Activated T-cell treated with anti-CD3 and anti-CD28 coated beads, Interleukin-2, amount 50 U/mL, for 4 hours (primary cell): ENCODE results near the gene EFCC1. TPM values are rescaled to one million over a fixed set of nuclear protein-coding genes. Genes with fewer than 3 reads are reported as not detected.

Experiments
- ATAC-seq, 2 donors: fragments of 200-7000 bp; cut with Tn5 transposase; one replicate each; pipeline ENCODE4 v1.10.0; 2021
- DNase-seq: peaks from one replicate; pipeline ENCODE4 v3.0.0-alpha.2; 2020
- H3K27me3 Mint-ChIP-seq: one replicate; pipeline ENCODE4 v1.8.0; 2021; ENCODE audit warnings: low read depth, mixed read lengths
- H3K36me3 Mint-ChIP-seq: one replicate; pipeline ENCODE4 v1.8.0; 2022; ENCODE audit warnings: mixed read lengths; ENCODE audit not compliant: insufficient read depth
- H3K4me1 Mint-ChIP-seq: one replicate; pipeline ENCODE4 v1.8.0; 2021; ENCODE audit warnings: low read depth, mixed read lengths
- H3K4me3 Mint-ChIP-seq: one replicate; pipeline ENCODE4 v1.8.0; 2021; ENCODE audit warnings: mild to moderate bottlenecking, moderate library complexity, mixed read lengths
- H3K9me3 Mint-ChIP-seq: one replicate; pipeline ENCODE4 v1.8.0; 2021; ENCODE audit warnings: mixed read lengths
- total RNA-seq, 3 donors: library from RNA; stranded (reverse); gene quantifications; one replicate each; pipeline ENCODE4 v1.2.1, GENCODE V29; 2021

The EFCC1 gene
- under 1 TPM in 2 of 3 donors, not detected in 1; 0.26 to 0.35 TPM for total RNA-seq

GRCh38 chr3:129001101-129001805 is at the start of gene EFCC1:
Gene EFCC1 (plus strand): TSS chr3:129001304. CDS start chr3:129001629, 325 bp downstream.
- peak; percentile 42 to 46 for ATAC-seq
- peak within 1 kb of the TSS; percentile 50 for H3K4me3 Mint-ChIP-seq
- H3K27me3 Mint-ChIP-seq = peaks cover 37% of the 10 kb centered on the region
- no peaks in the 10 kb centered on the region for H3K9me3 Mint-ChIP-seq
- H3K4me1 Mint-ChIP-seq = peaks cover 28% of the 10 kb centered on the region
- no peak for DNase-seq
- H3K36me3 Mint-ChIP-seq = no peaks in the 10 kb centered on the region

- peaks cover 3% of the 10 kb centered on the region for H3K9me3 Mint-ChIP-seq
- no peak for ATAC-seq
Measured at GRCh38 chr3:128956440-128956839, 44.7 kb upstream of the EFCC1 start.

GRCh38 chr3:128965280-128965679 is 35.8 kb upstream of the EFCC1 start:
- no peak for ATAC-seq
- no peaks in the 10 kb centered on the region for H3K4me1 Mint-ChIP-seq
- peaks cover 5% of the 10 kb centered on the region for H3K27me3 Mint-ChIP-seq
- no peaks in the 10 kb centered on the region for H3K9me3 Mint-ChIP-seq
- no peak overlapping the region for H3K4me3 Mint-ChIP-seq
- no peak for DNase-seq
- H3K36me3 Mint-ChIP-seq = no peaks in the 10 kb centered on the region

More at GRCh38 chr3:128956440-128956839, 44.7 kb upstream of the EFCC1 start:
- no peak for DNase-seq
- Mint-ChIP-seq H3K4me3 (no peak overlapping the region), H3K36me3 (no peaks in the 10 kb centered on the region), H3K27me3 (peaks cover 4% of the 10 kb centered on the region), H3K4me1 (no peaks in the 10 kb centered on the region)

- DNase-seq (no peak), ATAC-seq (no peak)
- peaks cover 3% of the 10 kb centered on the region for H3K27me3 Mint-ChIP-seq
- no peaks in the 10 kb centered on the region for H3K36me3 Mint-ChIP-seq
- H3K4me3 Mint-ChIP-seq = no peak overlapping the region
- no peaks in the 10 kb centered on the region for H3K9me3 Mint-ChIP-seq
- H3K4me1 Mint-ChIP-seq = no peaks in the 10 kb centered on the region
Measured at GRCh38 chr3:128965818-128966217, 35.3 kb upstream of the EFCC1 start.

- Mint-ChIP-seq H3K4me1 (no peaks in the 10 kb centered on the region), H3K9me3 (no peaks in the 10 kb centered on the region), H3K36me3 (no peaks in the 10 kb centered on the region), H3K4me3 (no peak overlapping the region), H3K27me3 (peaks cover 3% of the 10 kb centered on the region)
- ATAC-seq (no peak), DNase-seq (no peak)
Measured at GRCh38 chr3:128967748-128968355, 33.3 kb upstream of the EFCC1 start.

GRCh38 chr3:128969993-128970739 is 30.9 kb upstream of the EFCC1 start:
- DNase-seq (peak; percentile 59), ATAC-seq (peak; percentile 58 to 71)
- Mint-ChIP-seq H3K27me3 (peaks cover 3% of the 10 kb centered on the region), H3K36me3 (no peaks in the 10 kb centered on the region), H3K4me3 (no peak overlapping the region), H3K4me1 (no peaks in the 10 kb centered on the region), H3K9me3 (no peaks in the 10 kb centered on the region)

- ATAC-seq = no peak
- Mint-ChIP-seq H3K4me1 (no peaks in the 10 kb centered on the region), H3K36me3 (no peaks in the 10 kb centered on the region), H3K4me3 (no peak overlapping the region), H3K27me3 (no peaks in the 10 kb centered on the region), H3K9me3 (no peaks in the 10 kb centered on the region)
- no peak for DNase-seq
Measured at GRCh38 chr3:128970740-128971047, 30.4 kb upstream of the EFCC1 start.

- H3K36me3 Mint-ChIP-seq = no peaks in the 10 kb centered on the region
- no peaks in the 10 kb centered on the region for H3K9me3 Mint-ChIP-seq
- ATAC-seq (no peak), DNase-seq (no peak)
- H3K27me3 Mint-ChIP-seq = no peaks in the 10 kb centered on the region
- H3K4me3 Mint-ChIP-seq = no peak overlapping the region
- no peaks in the 10 kb centered on the region for H3K4me1 Mint-ChIP-seq
Measured at GRCh38 chr3:128971421-128972100, 29.5 kb upstream of the EFCC1 start.

- no peak overlapping the region for H3K4me3 Mint-ChIP-seq
- DNase-seq (no peak), ATAC-seq (no peak)
- H3K36me3 Mint-ChIP-seq = no peaks in the 10 kb centered on the region
- no peaks in the 10 kb centered on the region for H3K4me1 Mint-ChIP-seq
- no peaks in the 10 kb centered on the region for H3K27me3 Mint-ChIP-seq
- H3K9me3 Mint-ChIP-seq = no peaks in the 10 kb centered on the region
Measured at GRCh38 chr3:128973988-128974564, 27.0 kb upstream of the EFCC1 start.

GRCh38 chr3:128975276-128975675 is 25.8 kb upstream of the EFCC1 start:
- H3K4me3 Mint-ChIP-seq = no peak overlapping the region
- no peaks in the 10 kb centered on the region for H3K27me3 Mint-ChIP-seq
- no peaks in the 10 kb centered on the region for H3K4me1 Mint-ChIP-seq
- ATAC-seq = no peak
- no peaks in the 10 kb centered on the region for H3K9me3 Mint-ChIP-seq
- no peak for DNase-seq
- H3K36me3 Mint-ChIP-seq = no peaks in the 10 kb centered on the region

- ATAC-seq (no peak), DNase-seq (no peak)
- H3K4me1 Mint-ChIP-seq = no peaks in the 10 kb centered on the region
- no peaks in the 10 kb centered on the region for H3K9me3 Mint-ChIP-seq
- no peak overlapping the region for H3K4me3 Mint-ChIP-seq
- H3K36me3 Mint-ChIP-seq = no peaks in the 10 kb centered on the region
- no peaks in the 10 kb centered on the region for H3K27me3 Mint-ChIP-seq
Measured at GRCh38 chr3:128983293-128984069, 17.6 kb upstream of the EFCC1 start.

- no peak overlapping the region for H3K4me3 Mint-ChIP-seq
- DNase-seq = no peak
- no peaks in the 10 kb centered on the region for H3K27me3 Mint-ChIP-seq
- ATAC-seq = no peak
- no peaks in the 10 kb centered on the region for H3K9me3 Mint-ChIP-seq
- H3K4me1 Mint-ChIP-seq = no peaks in the 10 kb centered on the region
- no peaks in the 10 kb centered on the region for H3K36me3 Mint-ChIP-seq
Measured at GRCh38 chr3:128984596-128984995, 16.5 kb upstream of the EFCC1 start.

- DNase-seq (no peak), ATAC-seq (no peak)
- no peaks in the 10 kb centered on the region for H3K27me3 Mint-ChIP-seq
- H3K4me3 Mint-ChIP-seq = no peak overlapping the region
- H3K9me3 Mint-ChIP-seq = no peaks in the 10 kb centered on the region
- no peaks in the 10 kb centered on the region for H3K4me1 Mint-ChIP-seq
- no peaks in the 10 kb centered on the region for H3K36me3 Mint-ChIP-seq
Measured at GRCh38 chr3:128987302-128988100, 13.6 kb upstream of the EFCC1 start.
